ENCODE results near the gene PCDHGA4.
"Not testable (repeated sequence)": the region's sequence is repeated elsewhere in the genome, so short reads cannot be mapped to it uniquely, and the experiment has no call there.

PCDHGA4 gene

GRCh38 chr5:141383345-141383744 is 28.5 kb downstream of the PCDHGA4 start:
- Histone ChIP-seq H3K36me3 (replicated peaks; ENCODE audit: low read depth, low read length) (no peaks in the 10 kb centered on the region), H4K20me1 (ENCODE audit: insufficient read depth, low read length) (no peaks in the 10 kb centered on the region), H3K4me2 (ENCODE audit: low read length) (no peak overlapping the region), H3K27me3 (ENCODE audit: low read depth, low read length) (no peaks in the 10 kb centered on the region), H3K27ac (ENCODE audit: low read length) (no peak overlapping the region), H3K9ac (ENCODE audit: low read length) (no peak overlapping the region), H3K4me1 (ENCODE audit: low read length) (no peaks in the 10 kb centered on the region), H2AFZ (ENCODE audit: low read depth, low read length) (no peak overlapping the region), H3K9me3 (ENCODE audit: insufficient read depth, low read length) (no peaks in the 10 kb centered on the region), H3K4me3 (ENCODE audit: low read length) (no peak overlapping the region), H3K79me2 (ENCODE audit: low read length) (no peaks in the 10 kb centered on the region)
- TF ChIP-seq EZH2phosphoT487 (IDR thresholded peaks at IDR 0.05; ENCODE audit: low read depth) = no peak
- TF ChIP-seq, protein P1, sequence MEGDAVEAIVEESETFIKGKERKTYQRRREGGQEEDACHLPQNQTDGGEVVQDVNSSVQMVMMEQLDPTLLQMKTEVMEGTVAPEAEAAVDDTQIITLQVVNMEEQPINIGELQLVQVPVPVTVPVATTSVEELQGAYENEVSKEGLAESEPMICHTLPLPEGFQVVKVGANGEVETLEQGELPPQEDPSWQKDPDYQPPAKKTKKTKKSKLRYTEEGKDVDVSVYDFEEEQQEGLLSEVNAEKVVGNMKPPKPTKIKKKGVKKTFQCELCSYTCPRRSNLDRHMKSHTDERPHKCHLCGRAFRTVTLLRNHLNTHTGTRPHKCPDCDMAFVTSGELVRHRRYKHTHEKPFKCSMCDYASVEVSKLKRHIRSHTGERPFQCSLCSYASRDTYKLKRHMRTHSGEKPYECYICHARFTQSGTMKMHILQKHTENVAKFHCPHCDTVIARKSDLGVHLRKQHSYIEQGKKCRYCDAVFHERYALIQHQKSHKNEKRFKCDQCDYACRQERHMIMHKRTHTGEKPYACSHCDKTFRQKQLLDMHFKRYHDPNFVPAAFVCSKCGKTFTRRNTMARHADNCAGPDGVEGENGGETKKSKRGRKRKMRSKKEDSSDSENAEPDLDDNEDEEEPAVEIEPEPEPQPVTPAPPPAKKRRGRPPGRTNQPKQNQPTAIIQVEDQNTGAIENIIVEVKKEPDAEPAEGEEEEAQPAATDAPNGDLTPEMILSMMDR (IDR thresholded peaks at IDR 0.05; ENCODE audit: low read depth, low read length) = no peak

- H3K4me3 ChIP-seq (ENCODE audit: low read length) = no peak overlapping the region
- H3K79me2 ChIP-seq (ENCODE audit: low read length) = no peaks in the 10 kb centered on the region
Observed at GRCh38 chr5:141384471-141385267, 29.8 kb downstream of the PCDHGA4 start.

GRCh38 chr5:141387557-141388311 is 32.9 kb downstream of the PCDHGA4 start, which contains the start of gene PCDHGB4:
PCDHGB4 (plus strand) TSS chr5:141387698; CDS start chr5:141387885, 187 bp downstream.
- not testable (repeated sequence) for H3K4me2 ChIP-seq (ENCODE audit: low read length); H3K36me3 ChIP-seq (replicated peaks; ENCODE audit: low read depth, low read length); H4K20me1 ChIP-seq (ENCODE audit: insufficient read depth, low read length); H3K27me3 ChIP-seq (ENCODE audit: low read depth, low read length); H3K27ac ChIP-seq (ENCODE audit: low read length); H2AFZ ChIP-seq (ENCODE audit: low read depth, low read length); H3K9ac ChIP-seq (ENCODE audit: low read length); H3K4me1 ChIP-seq (ENCODE audit: low read length); H3K9me3 ChIP-seq (ENCODE audit: insufficient read depth, low read length); H3K79me2 ChIP-seq (ENCODE audit: low read length); H3K4me3 ChIP-seq (ENCODE audit: low read length)

More at GRCh38 chr5:141384471-141385267, 29.8 kb downstream of the PCDHGA4 start:
- Histone ChIP-seq H2AFZ (ENCODE audit: low read depth, low read length) (no peak overlapping the region), H4K20me1 (ENCODE audit: insufficient read depth, low read length) (no peaks in the 10 kb centered on the region), H3K27me3 (ENCODE audit: low read depth, low read length) (no peaks in the 10 kb centered on the region), H3K9me3 (ENCODE audit: insufficient read depth, low read length) (no peaks in the 10 kb centered on the region), H3K9ac (ENCODE audit: low read length) (no peak overlapping the region), H3K27ac (ENCODE audit: low read length) (no peak overlapping the region), H3K4me1 (ENCODE audit: low read length) (no peaks in the 10 kb centered on the region), H3K4me2 (ENCODE audit: low read length) (no peak overlapping the region), H3K36me3 (replicated peaks; ENCODE audit: low read depth, low read length) (no peaks in the 10 kb centered on the region)
- TF ChIP-seq EZH2phosphoT487 (IDR thresholded peaks at IDR 0.05; ENCODE audit: low read depth) = no peak
- TF ChIP-seq, protein P1 (IDR thresholded peaks at IDR 0.05; ENCODE audit: low read depth, low read length) = no peak

DNA sequence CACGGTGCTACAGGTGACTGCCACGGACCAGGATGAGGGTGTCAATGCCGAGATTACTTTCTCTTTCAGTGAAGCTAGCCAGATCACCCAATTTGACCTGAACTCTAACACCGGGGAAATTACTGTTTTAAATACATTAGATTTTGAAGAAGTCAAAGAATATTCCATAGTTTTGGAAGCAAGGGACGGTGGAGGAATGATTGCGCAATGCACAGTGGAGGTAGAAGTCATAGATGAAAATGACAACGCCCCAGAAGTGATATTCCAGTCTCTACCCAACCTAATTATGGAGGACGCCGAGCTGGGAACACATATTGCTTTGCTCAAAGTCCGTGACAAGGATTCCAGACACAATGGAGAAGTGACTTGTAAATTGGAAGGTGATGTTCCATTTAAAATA is 33.8 kb downstream of the PCDHGA4 start:
- Histone ChIP-seq H3K36me3 (replicated peaks; ENCODE audit: low read depth, low read length) (no peaks in the 10 kb centered on the region), H3K9ac (ENCODE audit: low read length) (no peak overlapping the region), H3K4me1 (ENCODE audit: low read length) (no peaks in the 10 kb centered on the region), H4K20me1 (ENCODE audit: insufficient read depth, low read length) (no peaks in the 10 kb centered on the region), H3K27ac (ENCODE audit: low read length) (no peak overlapping the region), H3K4me3 (ENCODE audit: low read length) (no peak overlapping the region), H3K27me3 (ENCODE audit: low read depth, low read length) (no peaks in the 10 kb centered on the region), H2AFZ (ENCODE audit: low read depth, low read length) (no peak overlapping the region), H3K9me3 (ENCODE audit: insufficient read depth, low read length) (no peaks in the 10 kb centered on the region), H3K4me2 (ENCODE audit: low read length) (no peak overlapping the region), H3K79me2 (ENCODE audit: low read length) (no peaks in the 10 kb centered on the region)
- TF ChIP-seq EZH2phosphoT487 (IDR thresholded peaks at IDR 0.05; ENCODE audit: low read depth) = no peak
- TF ChIP-seq, protein P1 (IDR thresholded peaks at IDR 0.05; ENCODE audit: low read depth, low read length) = no peak

All from OCI-LY3 (cell line).